CD14-positive monocyte (primary cell): ENCODE measurements around the gene CBLB. TPM values are rescaled to one million over a fixed set of nuclear protein-coding genes. Genes with fewer than 3 reads are reported as not detected.
A peak's percentile ranks its signal among the peaks of the same experiment; 100 is the strongest.

ENCODE experiments used
- DNase-seq, 3 donors: peaks; one replicate each; pipeline ENCODE4 v3.0.0-alpha.2; 2011 to 2022
- H2AFZ ChIP-seq: 2 replicates; pipeline ENCODE4 v1.6.0; 2012; ENCODE audit warnings: mild to moderate bottlenecking, low read depth, low read length, inconsistent platforms; ENCODE audit not compliant: insufficient read depth, poor library complexity, severe bottlenecking
- H3K27ac ChIP-seq, 2 donors: 1 replicate in 1 of 2; 2 replicates in 1 of 2; pipeline ENCODE4 v1.5.1; 2012 to 2013; ENCODE audit warnings: low read length in 2 of 2, control low read depth in 1 of 2, inconsistent platforms in 1 of 2, low read depth in 1 of 2, mild to moderate bottlenecking in 1 of 2
- H3K27me3 ChIP-seq, 2 donors: one replicate each; pipeline versions ENCODE4 v1.6.0 to v1.6.1; 2011 to 2013; ENCODE audit warnings: low read length in 2 of 2; ENCODE audit not compliant: control insufficient read depth in 2 of 2, insufficient read depth in 2 of 2
- H3K36me3 ChIP-seq, 2 donors: replicated peaks in 1 of 2; 1 replicate in 1 of 2; 2 replicates in 1 of 2; pipeline versions ENCODE4 v1.5.1 to v1.6.1; 2012 to 2013; ENCODE audit warnings: low read length in 2 of 2, control low read depth in 1 of 2, inconsistent platforms in 1 of 2, mild to moderate bottlenecking in 1 of 2; ENCODE audit not compliant: insufficient read depth in 2 of 2, control insufficient read depth in 1 of 2
- H3K4me1 ChIP-seq, 2 donors: 1 replicate in 1 of 2; 2 replicates in 1 of 2; pipeline versions ENCODE4 v1.5.1 to v1.6.1; 2012 to 2013; ENCODE audit warnings: low read length in 2 of 2, control low read depth in 1 of 2, inconsistent platforms in 1 of 2, mild to moderate bottlenecking in 1 of 2, moderate library complexity in 1 of 2; ENCODE audit not compliant: insufficient read depth in 2 of 2, control insufficient read depth in 1 of 2
- H3K4me2 ChIP-seq: replicated peaks from 2 replicates; pipeline ENCODE3; 2012; ENCODE audit warnings: low read length, moderate library complexity, mild to moderate bottlenecking; ENCODE audit not compliant: poor library complexity, severe bottlenecking; ENCODE audit errors: extremely low read depth
- H3K4me3 ChIP-seq, 3 experiments: fragments of 200-600 bp in 1 of 3; sonication (generic) in 1 of 3; replicated peaks in 1 of 3; 1 replicate in 2 of 3; 2 replicates in 1 of 3; pipeline ENCODE4 v1.5.1; 2011 to 2013; ENCODE audit warnings: low read length in 3 of 3, mild to moderate bottlenecking in 3 of 3, control low read depth in 2 of 3, low read depth in 2 of 3, inconsistent platforms in 1 of 3, moderate library complexity in 1 of 3
- H3K79me2 ChIP-seq: 2 replicates; pipeline ENCODE4 v1.6.0; 2012; ENCODE audit warnings: mild to moderate bottlenecking, control low read depth, inconsistent platforms, low read length, moderate library complexity; ENCODE audit not compliant: insufficient read depth
- H3K9ac ChIP-seq: 2 replicates; pipeline ENCODE4 v1.6.0; 2017; ENCODE audit warnings: low read length, mild to moderate bottlenecking; ENCODE audit not compliant: insufficient read depth, poor library complexity, severe bottlenecking
- H3K9me3 ChIP-seq, 2 donors: replicated peaks in 1 of 2; 1 replicate in 1 of 2; 2 replicates in 1 of 2; pipeline versions ENCODE4 v1.5.1 to v1.6.1; 2012 to 2013; ENCODE audit warnings: low read length in 2 of 2, control low read depth in 1 of 2; ENCODE audit not compliant: control insufficient read depth in 1 of 2, insufficient read depth in 1 of 2
- H4K20me1 ChIP-seq: 2 replicates; pipeline ENCODE4 v1.6.0; 2012; ENCODE audit warnings: mild to moderate bottlenecking, low read length, control low read depth, moderate library complexity; ENCODE audit not compliant: insufficient read depth
- H3K27ac Mint-ChIP-seq, 7 donors: one replicate each; pipeline ENCODE4 v1.8.0; 2020; ENCODE audit warnings: mild to moderate bottlenecking in 7 of 7, mixed read lengths in 7 of 7, moderate library complexity in 6 of 7, inconsistent platforms in 2 of 7
- H3K27me3 Mint-ChIP-seq, 3 donors: one replicate each; pipeline ENCODE4 v1.8.0; 2021 to 2022; ENCODE audit warnings: low read depth in 3 of 3, mild to moderate bottlenecking in 3 of 3, mixed read lengths in 3 of 3, moderate library complexity in 3 of 3, inconsistent platforms in 1 of 3
- H3K36me3 Mint-ChIP-seq, 2 donors: one replicate each; pipeline ENCODE4 v1.8.0; 2020; ENCODE audit warnings: mixed read lengths in 2 of 2, inconsistent platforms in 1 of 2, mild to moderate bottlenecking in 1 of 2
- H3K4me1 Mint-ChIP-seq: one replicate; pipeline ENCODE4 v1.8.0; 2020; ENCODE audit warnings: mild to moderate bottlenecking, mixed read lengths
- H3K4me3 Mint-ChIP-seq, 2 donors: one replicate each; pipeline ENCODE4 v1.8.0; 2020; ENCODE audit warnings: mild to moderate bottlenecking in 2 of 2, mixed read lengths in 2 of 2, moderate library complexity in 1 of 2
- H3K9me3 Mint-ChIP-seq, 7 donors: one replicate each; pipeline ENCODE4 v1.8.0; 2020 to 2022; ENCODE audit warnings: mixed read lengths in 7 of 7, mild to moderate bottlenecking in 6 of 7, moderate library complexity in 6 of 7, inconsistent platforms in 2 of 7
- CTCF ChIP-seq: fragments of 200-600 bp; IDR thresholded peaks from one replicate; pipeline ENCODE4 v1.8.0; 2022; ENCODE audit warnings: antibody characterized with exemption, mild to moderate bottlenecking
- WGBS: methylation state at CpG from one replicate; pipeline ENCODE4 v1.1.5; 2013; ENCODE audit warnings: missing lambda C conversion rate; ENCODE audit not compliant: insufficient coverage; 5-methylcytosine and 5-hydroxymethylcytosine counted together
- intact Hi-C, 2 donors: fragments of 100-400 bp; cut with micrococcal nuclease; formaldehyde crosslinking; loops; one replicate each; pipeline versions ENCODE4 v1.15.0 to v1.15.1; 2023
- polyA plus RNA-seq, 3 donors: library from polyadenylated mRNA; depleted of rRNA in 1 of 3; unstranded in 2 of 3; stranded (reverse) in 1 of 3; fragments of 300-500 nt in 2 of 3; fragments of >200 nt in 1 of 3; fragmentation: Illumina TruSeq in 2 of 3; gene quantifications; 1 replicate in 2 of 3; 2 replicates in 1 of 3; pipeline ENCODE4 v1.2.3, GENCODE V29; 2012 to 2021

The CBLB gene
- polyA plus RNA-seq, 3 donors: 1.6 to 8.1 (median 3.6) TPM

- peaks cover 0 to 7% of the 10 kb centered on the region in 2 donors for H3K36me3 ChIP-seq
- Mint-ChIP-seq H3K36me3 (peaks cover 7 to 10% of the 10 kb centered on the region in 2 donors), H3K4me3 (no peak overlapping the region), H3K9me3 (no peaks in the 10 kb centered on the region), H3K27ac (no peak overlapping the region), H3K27me3 (no peaks in the 10 kb centered on the region), H3K4me1 (peaks cover 15% of the 10 kb centered on the region)
- peaks cover 0 to 6% of the 10 kb centered on the region in 2 donors for H3K4me1 ChIP-seq
- no peaks in the 10 kb centered on the region for H4K20me1 ChIP-seq
- no peak overlapping the region for H3K4me2 ChIP-seq
- H2AFZ ChIP-seq: no peak overlapping the region
- no peak for TF ChIP-seq CTCF
- H3K27ac ChIP-seq: no peak overlapping the region
- no CpG with 5 or more reads among the region's 1 CpG for WGBS
- no peaks in the 10 kb centered on the region for H3K79me2 ChIP-seq
- no peaks in the 10 kb centered on the region for H3K27me3 ChIP-seq
- intact Hi-C loops: no loop called here
- no peak for DNase-seq
- H3K4me3 ChIP-seq: no peak overlapping the region
- H3K9me3 ChIP-seq: no peaks in the 10 kb centered on the region
- no peak overlapping the region for H3K9ac ChIP-seq
These were observed 121.1 kb downstream of the CBLB start for GRCh38 chr3:105747696-105748095.

- peak overlapping the region in 1 of 7 donors; percentile 3 for H3K27ac Mint-ChIP-seq
- no CpG with 5 or more reads among the region's 3 CpGs for WGBS
- intact Hi-C loops: no loop called here
- H3K9me3 Mint-ChIP-seq: no peaks in the 10 kb centered on the region
- H4K20me1 ChIP-seq: no peaks in the 10 kb centered on the region
- no peak overlapping the region for H3K9ac ChIP-seq
- H3K9me3 ChIP-seq: no peaks in the 10 kb centered on the region
- no peaks in the 10 kb centered on the region for H3K27me3 Mint-ChIP-seq
- no peaks in the 10 kb centered on the region for H3K79me2 ChIP-seq
- no peaks in the 10 kb centered on the region for H3K27me3 ChIP-seq
- no peak overlapping the region for H2AFZ ChIP-seq
- no peak for TF ChIP-seq CTCF
- H3K4me3 ChIP-seq: no peak overlapping the region
- peaks cover 0 to 7% of the 10 kb centered on the region in 2 donors for H3K36me3 ChIP-seq
- no peak overlapping the region for H3K4me2 ChIP-seq
- H3K27ac ChIP-seq: no peak overlapping the region
- DNase-seq: no peak
- peaks cover 15% of the 10 kb centered on the region for H3K4me1 Mint-ChIP-seq
- H3K4me3 Mint-ChIP-seq: no peak overlapping the region
- peaks cover 0 to 6% of the 10 kb centered on the region in 2 donors for H3K4me1 ChIP-seq
- peaks cover 7 to 10% of the 10 kb centered on the region in 2 donors for H3K36me3 Mint-ChIP-seq
These were observed 121.7 kb downstream of the CBLB start for GRCh38 chr3:105747060-105747541.
